GM19372 (cell line): Measurements from ENCODE around the gene RAB31.

ENCODE experiments used
- ATAC-seq: cut with Tn5 transposase; IDR thresholded peaks from one replicate; pipeline ENCODE4 v1.9.1; 2021; ENCODE audit warnings: mild to moderate bottlenecking, low read depth, moderate library complexity; ENCODE audit not compliant: unreplicated experiment

RAB31 gene

DNA sequence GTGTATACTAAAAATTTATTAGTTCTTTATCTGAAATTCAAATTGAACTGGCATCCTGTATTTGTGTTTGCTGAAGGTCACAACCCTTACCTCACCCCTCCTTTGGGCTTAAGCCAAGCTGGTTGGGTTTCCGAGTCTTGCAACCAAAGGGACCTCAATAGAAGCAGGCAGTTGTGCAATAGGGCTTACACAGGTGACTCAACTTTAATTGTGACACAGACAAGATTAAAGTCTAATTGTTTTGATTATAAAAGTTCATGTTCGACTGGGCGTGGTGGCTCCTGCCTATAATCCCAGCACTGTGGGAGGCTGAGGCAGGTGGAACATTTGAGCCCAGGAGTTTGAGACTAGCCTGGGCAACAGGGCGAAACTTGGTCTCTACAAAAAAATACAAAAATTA, 71.5 kb downstream of the RAB31 start:
- ATAC-seq = no peak

DNA sequence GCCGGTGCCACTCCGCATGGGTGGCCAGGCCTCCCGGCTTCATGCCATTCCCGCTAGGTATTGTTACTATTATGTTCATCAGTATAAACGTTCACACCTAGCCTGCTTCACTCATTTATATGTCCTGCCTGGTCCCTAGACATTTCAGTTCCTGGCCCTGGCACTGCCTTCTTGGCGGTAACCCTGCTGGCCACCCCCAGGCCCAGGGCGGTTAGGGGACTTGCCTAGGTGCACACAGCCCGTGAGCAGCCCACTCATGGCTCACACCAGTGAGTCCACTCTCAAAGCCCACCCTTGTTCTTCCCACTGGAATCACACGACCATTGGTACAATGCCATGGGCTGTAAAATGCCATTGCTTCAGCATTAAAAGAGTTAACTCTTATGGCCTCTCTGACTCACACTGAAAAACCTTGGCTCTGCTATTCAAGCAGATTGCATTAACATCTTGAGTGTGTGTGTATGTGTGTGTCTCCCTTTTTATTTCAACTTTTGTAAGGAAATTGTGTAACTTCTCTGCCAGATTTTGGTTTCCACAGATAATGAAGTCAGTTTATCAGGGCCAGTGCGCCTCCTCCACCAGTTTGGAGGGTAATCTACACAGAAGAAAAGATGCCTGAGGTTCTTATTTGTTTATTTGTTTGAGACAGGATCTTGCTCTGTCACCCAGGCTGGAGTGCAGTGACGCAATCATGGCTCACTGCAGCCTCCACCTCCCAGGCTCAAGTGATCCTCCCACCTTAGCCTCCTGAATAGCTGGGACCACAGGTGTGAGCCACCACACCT, 74.2 kb downstream of the RAB31 start:
- no peak for ATAC-seq

DNA sequence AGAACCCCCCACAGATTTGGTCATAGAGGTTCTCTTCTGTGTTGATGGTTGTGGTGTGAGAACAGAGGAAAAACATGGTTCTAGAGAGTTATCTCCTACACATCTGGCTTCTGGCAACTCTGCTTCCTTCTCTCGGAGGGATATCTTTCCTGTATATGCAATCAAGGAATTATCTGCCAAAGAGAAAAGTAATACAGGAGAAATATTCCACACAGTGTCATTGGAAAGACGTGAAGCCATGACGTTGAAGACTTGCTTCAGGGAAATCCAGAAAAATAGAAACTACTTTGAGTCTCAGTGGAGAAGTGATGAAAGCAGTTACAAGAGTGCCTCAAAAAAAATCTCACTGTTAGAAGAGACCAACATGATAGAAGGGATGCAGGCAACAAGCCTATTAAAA, 78.5 kb downstream of the RAB31 start:
- ATAC-seq = no peak

DNA sequence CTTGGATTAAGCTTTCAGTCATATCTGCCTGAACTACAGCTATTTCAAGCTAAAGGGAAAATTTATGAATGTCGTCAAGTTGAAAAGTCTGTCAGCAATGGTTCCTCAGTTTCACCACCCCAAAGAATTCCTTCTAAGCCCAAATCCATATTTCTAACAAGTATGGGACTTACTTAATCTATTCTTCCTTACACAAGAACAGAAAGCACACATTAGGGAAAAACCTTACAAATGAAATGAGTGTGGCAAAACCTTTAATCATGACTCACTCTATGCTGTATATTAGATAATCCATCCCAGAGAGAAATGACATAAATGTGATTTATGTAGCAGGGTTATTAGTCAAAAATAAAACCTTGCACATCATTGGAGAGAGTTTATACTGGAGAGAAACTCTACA, 78.9 kb downstream of the RAB31 start:
- no peak for ATAC-seq

- ATAC-seq = no peak
These were observed 79.6 kb downstream of the RAB31 start for GRCh38 chr18:9787712-9788111.

DNA sequence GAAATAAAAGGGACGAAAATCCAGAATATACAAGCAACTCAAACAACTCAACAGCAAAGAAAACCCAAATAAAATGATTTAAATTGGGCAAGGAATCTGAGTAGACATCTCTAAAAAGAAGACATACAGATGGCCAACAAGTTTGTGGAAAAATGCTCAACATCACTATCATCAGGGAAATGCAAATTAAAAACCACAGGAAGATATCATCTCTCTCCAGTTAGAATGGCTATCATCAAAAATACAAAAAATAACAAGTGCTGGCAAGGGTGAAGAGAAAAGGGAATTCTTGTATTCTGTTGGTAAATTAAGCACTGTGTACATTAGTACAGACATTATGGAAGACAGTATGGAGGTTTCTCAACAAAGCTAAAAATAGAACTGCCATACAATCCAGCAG, 80.0 kb downstream of the RAB31 start:
- no peak for ATAC-seq

GRCh38 chr18:9788860-9789259, 80.8 kb downstream of the RAB31 start:
- ATAC-seq = no peak

DNA sequence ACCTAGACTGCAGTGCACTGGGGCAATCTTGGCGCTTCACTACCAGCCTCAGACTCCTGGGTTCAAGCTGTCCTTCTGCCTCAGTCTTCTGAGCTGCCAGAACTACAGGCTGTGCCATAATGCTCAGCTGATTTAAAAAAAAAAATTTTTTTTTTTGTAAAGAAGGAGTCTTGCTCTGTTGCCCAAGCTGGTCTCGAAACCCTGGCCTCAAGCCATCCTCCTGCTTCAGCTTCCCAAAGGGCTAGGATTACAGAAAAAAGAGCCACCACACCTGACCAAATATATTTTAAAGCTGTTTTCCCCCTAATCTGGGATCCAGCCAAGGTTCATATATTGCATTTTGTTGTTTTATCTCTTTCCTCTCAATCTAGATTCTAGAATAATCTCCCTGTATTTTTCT, 82.2 kb downstream of the RAB31 start:
- no peak for ATAC-seq

- ATAC-seq = no peak
These were observed 83.9 kb downstream of the RAB31 start for GRCh38 chr18:9791991-9792390.

DNA sequence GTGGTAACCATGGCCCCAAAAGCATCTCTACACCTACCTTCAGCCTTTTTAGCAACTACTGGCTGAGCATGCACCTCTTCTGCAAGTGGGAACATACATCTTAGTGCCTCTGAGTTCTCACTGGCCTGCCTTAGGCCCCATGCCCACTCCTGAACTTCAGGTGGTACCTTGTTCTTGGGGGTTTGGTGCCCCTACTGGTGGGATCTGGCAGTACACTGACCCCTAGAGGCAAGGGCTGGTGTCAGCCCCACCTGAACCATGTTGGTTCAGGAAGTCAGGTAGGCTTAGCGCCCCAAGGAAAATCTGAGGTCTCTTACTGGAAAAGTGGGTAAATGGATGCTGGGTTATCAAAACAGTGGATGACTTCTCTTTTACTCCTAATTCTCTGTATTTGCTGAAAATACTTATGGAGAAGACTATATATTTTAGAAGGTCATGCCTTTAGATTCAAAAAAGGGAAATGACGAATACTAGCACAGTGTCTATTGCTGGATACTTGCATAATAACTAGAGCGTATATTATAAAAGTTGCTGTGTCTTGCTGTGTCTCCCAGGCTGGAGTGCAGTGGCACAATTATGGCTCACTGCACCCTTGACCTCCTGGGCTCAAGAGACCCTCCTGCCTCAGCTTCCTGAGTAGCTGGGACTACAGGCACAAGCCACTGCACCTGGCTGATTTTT, 84.6 kb downstream of the RAB31 start:
- ATAC-seq = no peak

GRCh38 chr18:9796011-9796410, 87.9 kb downstream of the RAB31 start:
- ATAC-seq = no peak

DNA sequence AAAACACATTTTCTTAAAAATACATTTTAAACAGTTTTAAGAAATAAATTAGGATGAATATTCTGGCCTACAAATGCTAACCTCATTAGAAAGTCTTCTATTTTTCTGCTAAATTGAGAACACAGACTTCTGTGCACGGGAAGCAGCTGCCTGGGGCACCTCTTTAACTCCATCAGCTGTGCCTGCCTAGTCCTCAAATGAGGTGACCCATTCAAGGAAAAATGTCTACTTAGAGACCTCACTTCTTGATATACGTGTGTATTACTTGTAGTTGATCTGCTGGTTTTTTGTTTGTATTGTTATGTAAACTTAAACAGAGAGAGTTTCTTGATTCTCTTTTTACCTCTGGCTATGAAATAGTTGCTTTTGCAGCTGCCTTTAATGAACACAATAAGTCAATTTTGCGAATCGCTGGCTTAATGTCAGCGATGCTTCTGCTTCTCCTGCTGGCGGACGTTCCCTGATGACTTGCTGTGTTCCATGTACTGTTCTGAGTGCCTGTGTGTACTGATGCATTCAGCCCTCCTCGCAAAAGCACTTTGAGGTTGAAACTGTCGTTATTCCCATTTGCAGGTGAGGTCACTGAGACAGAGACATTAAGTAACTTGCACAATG, 88.9 kb downstream of the RAB31 start:
- no peak for ATAC-seq

DNA sequence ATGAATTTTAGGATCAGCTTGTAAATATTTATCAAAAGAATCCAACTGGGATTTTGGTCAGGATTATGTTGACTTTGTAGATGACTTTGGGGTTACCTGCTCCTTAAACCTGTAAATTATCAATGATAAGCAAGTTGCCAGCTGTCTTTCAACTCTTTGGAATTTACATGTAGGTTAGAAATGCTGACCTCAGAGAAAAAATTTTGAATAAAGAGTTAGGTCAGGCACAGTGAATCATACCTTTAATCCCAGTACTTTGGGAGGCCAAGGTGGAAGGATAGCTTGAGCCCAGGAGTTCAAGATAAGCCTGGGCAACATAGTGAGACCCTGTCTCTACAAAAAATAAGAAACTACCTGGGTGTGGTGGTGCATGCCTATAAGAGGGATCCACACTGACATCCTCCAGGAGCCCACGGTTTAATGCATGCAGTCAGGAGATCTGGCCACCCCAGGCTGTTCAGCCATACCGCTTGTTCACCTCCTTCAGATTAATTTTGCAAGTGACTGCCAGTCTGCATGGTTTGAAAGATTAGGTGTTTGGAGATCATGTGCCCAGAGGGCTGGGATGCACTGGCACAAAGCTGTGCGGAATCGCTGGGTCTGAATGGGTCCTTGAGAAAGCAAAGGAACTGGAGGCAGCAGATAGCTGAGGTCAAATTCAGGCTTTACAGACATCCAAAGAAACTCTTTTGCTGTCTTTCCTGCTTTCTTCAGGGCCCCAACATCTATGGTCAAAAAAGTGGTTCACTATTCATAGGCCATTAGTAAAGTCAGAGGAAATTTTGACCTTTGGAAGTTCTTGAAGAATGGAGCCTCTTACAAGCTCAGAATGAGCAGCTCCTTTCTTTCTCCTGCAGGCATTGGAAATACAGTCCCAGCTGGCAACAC, 94.3 kb downstream of the RAB31 start:
- no peak for ATAC-seq

- no peak for ATAC-seq
These were observed 95.1 kb downstream of the RAB31 start for GRCh38 chr18:9803063-9803697.

GRCh38 chr18:9803698-9804516, 95.8 kb downstream of the RAB31 start:
- ATAC-seq = no peak

- no peak for ATAC-seq
These were observed 96.5 kb downstream of the RAB31 start for GRCh38 chr18:9804517-9805104.

GRCh38 chr18:9806905-9807304, 98.8 kb downstream of the RAB31 start:
- no peak for ATAC-seq

- no peak for ATAC-seq
These were observed 100.5 kb downstream of the RAB31 start for GRCh38 chr18:9808295-9809241.
